ENCODE results near the gene RREB1. TPM values are rescaled to one million over a fixed set of nuclear protein-coding genes. Genes with fewer than 3 reads are reported as not detected.
A peak's percentile ranks its signal among the peaks of the same experiment; 100 is the strongest.

RREB1 gene
- total and polyA plus RNA-seq, 4 donors, result 3.5 to 44.7 (median 17.8) TPM

DNA sequence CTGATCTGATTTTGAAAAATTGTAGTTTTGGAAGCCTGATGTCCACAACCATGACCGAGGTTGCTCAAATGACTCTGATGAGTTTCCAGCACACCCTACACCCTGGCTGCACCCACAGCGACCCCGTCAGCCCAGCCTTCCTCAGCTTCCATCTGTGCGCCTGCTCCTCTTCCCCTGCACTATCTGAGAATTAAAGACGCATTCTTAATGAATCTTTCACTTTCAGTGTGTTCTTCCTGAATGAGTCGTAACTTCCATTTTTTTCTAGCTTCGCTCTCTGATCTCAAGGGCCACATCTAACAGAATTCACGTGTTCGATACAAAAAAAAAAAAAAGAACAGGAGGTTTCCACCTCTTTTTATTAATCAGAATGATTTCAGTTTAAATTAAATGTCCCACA is 21.3 kb upstream of the RREB1 start:
- H3K4me1 ChIP-seq (ENCODE audit: control insufficient read depth in 1 of 2, insufficient read depth in 2 of 2, low read length in 2 of 2), result no peaks in the 10 kb centered on the region
- ATAC-seq (ENCODE audit: low FRiP score), result peak; percentile 65
- H3K27me3 ChIP-seq (ENCODE audit: control insufficient read depth in 1 of 2, insufficient read depth in 2 of 2, low read length in 1 of 2), result no peaks in the 10 kb centered on the region
- intact Hi-C loops (cut with DNase I), result no loop called here
- H3K4me3 ChIP-seq (ENCODE audit: low read length in 2 of 2), result no peak overlapping the region
- DNase-seq, result peak in 1 of 2 donors; percentile 64
- no peaks in the 10 kb centered on the region for H3K36me3 ChIP-seq (ENCODE audit: control insufficient read depth in 1 of 2, insufficient read depth in 2 of 2, low read length in 1 of 2)
- 76 to 77% methylated on average over 9 of the region's 9 CpGs for WGBS, 2 donors
- no peaks in the 10 kb centered on the region for H3K9me3 ChIP-seq (ENCODE audit: control insufficient read depth, low read length)
- H3K27ac ChIP-seq (ENCODE audit: low read depth in 1 of 2, low read length in 2 of 2), result no peak overlapping the region

DNA sequence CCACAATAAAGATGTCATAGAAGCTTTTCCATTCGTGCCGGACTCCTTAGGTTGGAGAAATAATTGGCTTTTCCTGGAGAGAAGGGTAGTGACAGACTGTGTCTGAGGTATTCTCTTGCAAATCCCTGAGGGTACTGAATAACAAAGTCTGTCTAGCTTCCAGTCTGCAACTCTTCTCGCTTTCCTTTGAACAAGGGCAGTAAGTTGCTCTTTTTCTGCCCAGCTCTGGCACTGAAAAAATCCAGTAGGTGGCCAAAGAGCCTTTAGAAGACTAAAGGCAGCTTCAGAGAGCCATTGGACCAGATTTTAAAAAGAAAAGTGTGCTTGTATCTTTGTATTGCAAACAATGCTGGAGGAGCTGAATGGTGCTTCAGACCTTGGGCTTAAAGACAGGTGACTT is 20.7 kb upstream of the RREB1 start:
- ATAC-seq (ENCODE audit: low FRiP score), result peak; percentile 50
- WGBS, 2 donors, result 53 to 61% methylated on average over 3 of the region's 3 CpGs
- intact Hi-C loops (cut with DNase I), result no loop called here
- H3K27ac ChIP-seq (ENCODE audit: low read depth in 1 of 2, low read length in 2 of 2), result no peak overlapping the region
- H3K4me1 ChIP-seq (ENCODE audit: control insufficient read depth in 1 of 2, insufficient read depth in 2 of 2, low read length in 2 of 2), result no peaks in the 10 kb centered on the region
- H3K27me3 ChIP-seq (ENCODE audit: control insufficient read depth in 1 of 2, insufficient read depth in 2 of 2, low read length in 1 of 2), result no peaks in the 10 kb centered on the region
- H3K9me3 ChIP-seq (ENCODE audit: control insufficient read depth, low read length), result no peaks in the 10 kb centered on the region
- H3K4me3 ChIP-seq (ENCODE audit: low read length in 2 of 2), result no peak overlapping the region
- no peak for DNase-seq
- H3K36me3 ChIP-seq (ENCODE audit: control insufficient read depth in 1 of 2, insufficient read depth in 2 of 2, low read length in 1 of 2), result no peaks in the 10 kb centered on the region

DNA sequence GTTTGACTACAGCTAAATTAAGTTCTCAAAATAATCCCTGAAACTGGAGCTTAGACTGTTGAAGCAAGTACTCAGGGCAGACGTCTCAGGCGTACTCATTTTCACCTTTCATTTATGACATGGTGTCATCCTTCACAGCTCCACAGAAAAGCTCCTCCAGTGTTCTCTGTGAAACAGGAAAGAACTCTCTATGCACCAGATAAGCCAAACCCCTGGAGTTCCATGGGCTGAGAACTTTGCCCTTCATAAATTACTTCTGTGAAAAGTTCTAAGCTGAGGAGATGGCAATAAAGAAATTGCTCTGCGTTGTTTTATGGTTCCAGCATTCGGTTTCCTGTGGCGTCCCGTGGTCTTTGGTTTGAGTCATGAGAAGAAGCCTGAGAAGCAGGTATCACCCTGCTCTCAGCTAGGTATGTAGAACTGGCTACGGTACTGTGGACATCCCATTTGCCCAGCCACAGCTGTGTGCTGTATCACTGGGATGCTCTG is 20.2 kb upstream of the RREB1 start:
- no peaks in the 10 kb centered on the region for H3K4me1 ChIP-seq (ENCODE audit: control insufficient read depth in 1 of 2, insufficient read depth in 2 of 2, low read length in 2 of 2)
- no peak for ATAC-seq (ENCODE audit: low FRiP score)
- H3K36me3 ChIP-seq (ENCODE audit: control insufficient read depth in 1 of 2, insufficient read depth in 2 of 2, low read length in 1 of 2), result no peaks in the 10 kb centered on the region
- no peak overlapping the region for H3K27ac ChIP-seq (ENCODE audit: low read depth in 1 of 2, low read length in 2 of 2)
- H3K27me3 ChIP-seq (ENCODE audit: control insufficient read depth in 1 of 2, insufficient read depth in 2 of 2, low read length in 1 of 2), result no peaks in the 10 kb centered on the region
- no peak for DNase-seq
- intact Hi-C loops (cut with DNase I), result no loop called here
- 85% methylated on average over 7 of the region's 7 CpGs for WGBS, 2 donors
- H3K4me3 ChIP-seq (ENCODE audit: low read length in 2 of 2), result no peak overlapping the region
- H3K9me3 ChIP-seq (ENCODE audit: control insufficient read depth, low read length), result no peaks in the 10 kb centered on the region

DNA sequence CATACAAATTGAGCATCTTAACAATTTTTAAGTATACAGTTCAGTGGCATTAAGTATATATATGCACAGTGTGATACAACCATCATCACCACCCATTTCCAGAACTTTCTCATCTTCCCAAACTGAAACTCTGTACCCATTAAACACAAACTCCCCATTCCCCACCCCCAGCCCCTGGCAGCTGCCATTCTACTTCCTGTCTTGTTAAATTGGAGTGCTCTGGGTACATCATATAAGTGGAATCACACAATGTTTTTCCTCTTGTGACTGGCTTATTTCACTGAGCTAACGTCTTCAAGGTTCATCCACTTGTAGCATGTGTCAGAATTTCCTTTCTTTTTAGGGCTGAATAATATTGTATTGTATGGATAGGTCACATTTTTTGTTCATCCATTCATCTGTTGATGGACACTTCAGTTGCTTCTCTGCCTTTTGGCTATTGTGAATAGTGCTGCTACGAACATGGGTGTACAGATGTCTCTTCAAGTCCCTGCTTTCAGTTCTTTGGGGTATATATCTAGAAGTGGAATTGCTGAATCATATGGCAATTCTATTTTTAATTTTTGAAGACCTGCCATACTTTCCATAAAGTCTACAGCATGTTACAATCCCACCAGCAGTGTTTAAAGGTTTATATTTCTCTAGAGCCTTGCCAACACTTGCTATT is 19.6 kb upstream of the RREB1 start:
- Histone ChIP-seq H3K4me3 (ENCODE audit: low read length in 2 of 2) (no peak overlapping the region), H3K27ac (ENCODE audit: low read depth in 1 of 2, low read length in 2 of 2) (no peak overlapping the region), H3K27me3 (ENCODE audit: control insufficient read depth in 1 of 2, insufficient read depth in 2 of 2, low read length in 1 of 2) (no peaks in the 10 kb centered on the region), H3K4me1 (ENCODE audit: control insufficient read depth in 1 of 2, insufficient read depth in 2 of 2, low read length in 2 of 2) (no peaks in the 10 kb centered on the region), H3K9me3 (ENCODE audit: control insufficient read depth, low read length) (no peaks in the 10 kb centered on the region), H3K36me3 (ENCODE audit: control insufficient read depth in 1 of 2, insufficient read depth in 2 of 2, low read length in 1 of 2) (no peaks in the 10 kb centered on the region)
- intact Hi-C loops (cut with DNase I), result no loop called here
- ATAC-seq (ENCODE audit: low FRiP score), result no peak
- 44 to 58% methylated on average over 2 of the region's 2 CpGs for WGBS, 2 donors
- no peak for DNase-seq

DNA sequence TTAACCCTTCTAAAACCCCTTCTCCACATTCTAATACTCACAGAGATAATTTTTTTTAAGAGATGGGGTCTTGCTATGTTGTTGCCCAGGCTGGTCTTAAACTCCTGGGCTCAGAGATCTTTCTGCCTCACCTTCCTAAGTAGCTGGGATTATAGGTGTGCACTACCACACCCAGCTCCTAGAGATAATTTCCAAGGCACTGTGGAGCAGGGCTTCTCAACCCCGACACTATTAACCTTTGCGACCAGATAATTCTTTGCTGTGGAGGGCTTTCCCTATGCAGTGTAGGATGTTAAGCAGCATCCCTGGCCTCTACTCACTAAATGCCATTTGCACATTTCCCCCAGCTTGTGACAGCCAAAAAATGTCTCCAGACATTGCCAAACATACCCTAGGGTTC is 8.8 kb upstream of the RREB1 start:
- intact Hi-C loops (cut with DNase I), result no loop called here
- Histone ChIP-seq H3K4me1 (ENCODE audit: control insufficient read depth in 1 of 2, insufficient read depth in 2 of 2, low read length in 2 of 2) (no peaks in the 10 kb centered on the region), H3K27me3 (ENCODE audit: control insufficient read depth in 1 of 2, insufficient read depth in 2 of 2, low read length in 1 of 2) (no peaks in the 10 kb centered on the region), H3K36me3 (ENCODE audit: control insufficient read depth in 1 of 2, insufficient read depth in 2 of 2, low read length in 1 of 2) (no peaks in the 10 kb centered on the region), H3K4me3 (ENCODE audit: low read length in 2 of 2) (no peak overlapping the region), H3K27ac (ENCODE audit: low read depth in 1 of 2, low read length in 2 of 2) (no peak overlapping the region), H3K9me3 (ENCODE audit: control insufficient read depth, low read length) (no peaks in the 10 kb centered on the region)
- no peak for DNase-seq
- no peak for ATAC-seq (ENCODE audit: low FRiP score)
- 95 to 97% methylated on average over 2 of the region's 2 CpGs for WGBS, 2 donors

DNA sequence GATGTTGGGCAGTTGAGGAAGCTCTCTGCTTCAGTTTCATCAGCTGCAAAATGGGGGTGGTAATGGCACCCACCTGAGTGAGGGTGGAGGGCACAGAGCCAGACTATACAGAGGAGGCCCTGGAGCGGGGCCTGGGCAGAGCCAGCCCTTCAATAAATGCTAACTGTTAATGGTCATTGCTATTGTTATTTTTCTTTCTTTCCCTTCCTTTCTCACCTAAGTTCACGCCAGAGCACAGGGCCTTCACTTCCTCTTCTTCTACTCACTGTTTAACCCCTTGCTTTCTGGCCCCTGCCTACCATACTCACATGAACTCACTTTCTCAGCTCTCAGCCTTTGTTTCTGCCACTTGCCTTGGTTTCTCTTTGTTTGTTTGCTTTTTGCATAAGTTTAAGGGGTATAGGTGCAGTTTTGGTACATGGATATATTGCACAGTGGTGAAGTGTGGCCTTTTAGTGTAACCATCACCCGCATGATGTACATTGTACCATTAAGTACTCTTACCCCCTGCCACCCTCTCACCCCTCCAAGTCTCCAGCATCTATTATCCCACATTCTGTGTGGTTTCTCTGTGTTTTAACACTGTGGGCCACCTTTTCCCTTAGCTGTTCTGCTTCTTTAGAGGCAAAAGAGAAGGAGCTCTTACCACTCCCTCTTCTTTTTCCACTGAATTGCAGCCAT is 7.5 kb upstream of the RREB1 start:
- ATAC-seq (ENCODE audit: low FRiP score) (no peak), DNase-seq (no peak)
- Histone ChIP-seq H3K27ac (ENCODE audit: low read depth in 1 of 2, low read length in 2 of 2) (no peak overlapping the region), H3K4me3 (ENCODE audit: low read length in 2 of 2) (no peak overlapping the region), H3K9me3 (ENCODE audit: control insufficient read depth, low read length) (no peaks in the 10 kb centered on the region), H3K27me3 (ENCODE audit: control insufficient read depth in 1 of 2, insufficient read depth in 2 of 2, low read length in 1 of 2) (no peaks in the 10 kb centered on the region), H3K36me3 (ENCODE audit: control insufficient read depth in 1 of 2, insufficient read depth in 2 of 2, low read length in 1 of 2) (no peaks in the 10 kb centered on the region), H3K4me1 (ENCODE audit: control insufficient read depth in 1 of 2, insufficient read depth in 2 of 2, low read length in 2 of 2) (no peaks in the 10 kb centered on the region)
- 91 to 94% methylated on average over 3 of the region's 3 CpGs for WGBS, 2 donors
- intact Hi-C loops (cut with DNase I), result loop anchor here in 1 of 2 donors (10.0 kb wide), 2 partner anchors 65 to 595 kb away; no protein-coding TSS in a partner anchor

DNA sequence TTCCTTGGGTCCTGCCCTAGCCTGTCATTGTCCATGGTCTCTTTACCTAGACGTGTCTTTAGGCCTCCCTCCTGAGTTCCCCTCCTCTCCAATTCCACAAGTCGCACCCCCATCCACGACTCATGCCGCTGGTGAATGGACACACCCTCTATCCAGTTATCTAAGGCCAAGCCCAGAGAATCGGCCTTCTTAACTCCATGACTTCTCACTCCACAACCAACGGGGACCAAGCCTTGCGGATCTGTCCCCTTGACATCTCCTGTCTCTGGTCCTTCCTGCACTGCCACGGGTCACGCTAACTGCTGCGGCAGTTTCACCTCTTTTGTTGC is 7.0 kb upstream of the RREB1 start:
- H3K27me3 ChIP-seq (ENCODE audit: control insufficient read depth in 1 of 2, insufficient read depth in 2 of 2, low read length in 1 of 2), result no peaks in the 10 kb centered on the region
- no peaks in the 10 kb centered on the region for H3K36me3 ChIP-seq (ENCODE audit: control insufficient read depth in 1 of 2, insufficient read depth in 2 of 2, low read length in 1 of 2)
- intact Hi-C loops (cut with DNase I), result loop anchor here in 1 of 2 donors (10.0 kb wide), 2 partner anchors 64 to 594 kb away; no protein-coding TSS in a partner anchor
- DNase-seq (no peak), ATAC-seq (ENCODE audit: low FRiP score) (no peak)
- H3K9me3 ChIP-seq (ENCODE audit: control insufficient read depth, low read length), result no peaks in the 10 kb centered on the region
- H3K4me3 ChIP-seq (ENCODE audit: low read length in 2 of 2), result no peak overlapping the region
- 93% methylated on average over 10 of the region's 10 CpGs for WGBS, 2 donors
- H3K4me1 ChIP-seq (ENCODE audit: control insufficient read depth in 1 of 2, insufficient read depth in 2 of 2, low read length in 2 of 2), result no peaks in the 10 kb centered on the region
- no peak overlapping the region for H3K27ac ChIP-seq (ENCODE audit: low read depth in 1 of 2, low read length in 2 of 2)

DNA sequence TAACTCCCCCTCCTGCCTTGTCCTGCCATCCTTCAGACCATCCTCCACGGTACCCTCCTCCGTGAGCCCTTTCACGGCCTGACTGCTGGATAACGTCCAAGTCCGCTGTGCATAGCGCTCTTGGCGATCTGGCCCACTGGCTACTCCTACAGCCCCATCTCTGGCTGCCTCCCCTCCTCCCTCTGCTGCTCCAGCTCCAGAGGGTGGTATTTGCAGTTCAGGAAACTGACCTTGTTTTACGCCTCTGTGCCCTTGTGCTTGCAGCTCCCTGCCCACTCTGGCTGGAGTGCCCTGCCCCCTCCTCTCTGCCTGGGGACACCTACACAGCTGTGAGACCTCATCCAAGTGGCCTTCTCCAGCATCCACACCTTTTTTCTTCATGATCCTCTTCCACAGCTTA is 6.5 kb upstream of the RREB1 start:
- H3K4me1 ChIP-seq (ENCODE audit: control insufficient read depth in 1 of 2, insufficient read depth in 2 of 2, low read length in 2 of 2), result no peaks in the 10 kb centered on the region
- intact Hi-C loops (cut with DNase I), result loop anchor here in 1 of 2 donors (10.0 kb wide), 2 partner anchors 64 to 594 kb away; no protein-coding TSS in a partner anchor
- DNase-seq (no peak), ATAC-seq (ENCODE audit: low FRiP score) (no peak)
- WGBS, 2 donors, result 88 to 93% methylated on average over 8 of the region's 8 CpGs
- H3K27ac ChIP-seq (ENCODE audit: low read depth in 1 of 2, low read length in 2 of 2), result no peak overlapping the region
- no peaks in the 10 kb centered on the region for H3K27me3 ChIP-seq (ENCODE audit: control insufficient read depth in 1 of 2, insufficient read depth in 2 of 2, low read length in 1 of 2)
- no peaks in the 10 kb centered on the region for H3K36me3 ChIP-seq (ENCODE audit: control insufficient read depth in 1 of 2, insufficient read depth in 2 of 2, low read length in 1 of 2)
- no peak overlapping the region for H3K4me3 ChIP-seq (ENCODE audit: low read length in 2 of 2)
- no peaks in the 10 kb centered on the region for H3K9me3 ChIP-seq (ENCODE audit: control insufficient read depth, low read length)

DNA sequence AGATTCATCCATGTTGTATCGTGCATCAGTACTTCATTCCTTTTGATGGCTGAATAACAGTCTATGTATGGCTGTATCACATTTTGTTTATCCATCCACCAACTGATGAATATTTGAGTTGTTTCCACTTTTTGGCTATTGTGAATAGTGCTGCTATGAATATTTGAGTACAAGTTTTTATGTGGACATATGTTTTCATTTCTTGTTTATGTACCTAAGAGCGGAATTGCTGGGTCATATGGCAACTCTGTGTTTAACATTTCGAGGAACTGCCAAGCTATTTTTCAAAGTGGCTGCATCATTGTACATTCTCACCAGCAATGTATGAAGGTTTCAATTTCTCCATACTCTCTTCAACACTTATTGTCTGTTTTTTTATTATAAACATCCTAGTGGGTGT is 3.0 kb upstream of the RREB1 start:
- 97 to 98% methylated on average over 3 of the region's 3 CpGs for WGBS, 2 donors
- no peak overlapping the region for H3K4me3 ChIP-seq (ENCODE audit: low read length in 2 of 2)
- H3K27me3 ChIP-seq (ENCODE audit: control insufficient read depth in 1 of 2, insufficient read depth in 2 of 2, low read length in 1 of 2), result no peaks in the 10 kb centered on the region
- intact Hi-C loops (cut with DNase I), result loop anchor here (5.0 to 10.0 kb wide), 3 partner anchors 60 to 590 kb away; no protein-coding TSS in a partner anchor
- DNase-seq, result no peak
- no peaks in the 10 kb centered on the region for H3K36me3 ChIP-seq (ENCODE audit: control insufficient read depth in 1 of 2, insufficient read depth in 2 of 2, low read length in 1 of 2)
- no peaks in the 10 kb centered on the region for H3K9me3 ChIP-seq (ENCODE audit: control insufficient read depth, low read length)
- no peak for ATAC-seq (ENCODE audit: low FRiP score)
- no peak overlapping the region for H3K27ac ChIP-seq (ENCODE audit: low read depth in 1 of 2, low read length in 2 of 2)
- no peaks in the 10 kb centered on the region for H3K4me1 ChIP-seq (ENCODE audit: control insufficient read depth in 1 of 2, insufficient read depth in 2 of 2, low read length in 2 of 2)

All from aorta (tissue), 5 donors.